Endothelial cell of umbilical vein (primary cell): ENCODE data around the gene PAPPA2. TPM values are rescaled to one million over a fixed set of nuclear protein-coding genes. Genes with fewer than 3 reads are reported as not detected.

ENCODE experiments used
- BruUV-seq: library from RNA; stranded (reverse); fragments of 400-500 nt; replicated peaks from 2 replicates; lab custom pipeline; 2021; lab: Mats Ljungman, UMichigan
- CTCF ChIA-PET: fragments of 300-600, 350-600 bp; sonication (Branson Sonifier 250); formaldehyde crosslinking; loops from one replicate; lab custom pipeline; 2021; ENCODE audit warnings: antibody characterized with exemption, inconsistent platforms; lab: Charles Lee
- POLR2A ChIA-PET: fragments of 300-600, 350-600 bp; sonication (Branson Sonifier 250); formaldehyde crosslinking; loops from one replicate; lab custom pipeline; 2021; ENCODE audit warnings: antibody characterized with exemption, inconsistent platforms; lab: Charles Lee
- DNase-seq: peaks from one replicate; pipeline ENCODE4 v3.0.0-alpha.2; 2011; ENCODE audit warnings: low read depth, low spot score
- FAIRE-seq: peaks from 2 replicates; lab custom pipeline; 2011; peaks lifted over from hg19 to GRCh38; lab: Jason Lieb, UNC
- H2AFZ ChIP-seq: 2 replicates; pipeline ENCODE4 v1.6.0; 2012; ENCODE audit warnings: low read depth, low read length, control low read depth, inconsistent platforms
- H3K27ac ChIP-seq: 2 replicates; pipeline ENCODE4 v1.5.1; 2011; ENCODE audit warnings: low read depth, mild to moderate bottlenecking, control low read depth, low read length, moderate library complexity; ENCODE audit not compliant: insufficient read depth
- H3K27me3 ChIP-seq, 2 experiments: 2 replicates each; pipeline versions ENCODE4 v1.6.0 to v1.6.1; 2011; ENCODE audit warnings: low read length in 2 of 2, mixed read lengths in 1 of 2; ENCODE audit not compliant: control insufficient read depth in 2 of 2, insufficient read depth in 2 of 2
- H3K36me3 ChIP-seq, 2 experiments: 2 replicates in 1 of 2; 3 replicates in 1 of 2; pipeline ENCODE4 v1.5.1; 2011; ENCODE audit warnings: low read length in 2 of 2, mild to moderate bottlenecking in 1 of 2, moderate library complexity in 1 of 2; ENCODE audit not compliant: control insufficient read depth in 2 of 2, insufficient read depth in 2 of 2; ENCODE audit errors: extremely low read depth in 1 of 2
- H3K4me1 ChIP-seq: 3 replicates; pipeline ENCODE4 v1.5.1; 2011; ENCODE audit warnings: mild to moderate bottlenecking, low read length; ENCODE audit not compliant: control insufficient read depth, insufficient read depth; ENCODE audit errors: extremely low read depth
- H3K4me2 ChIP-seq: 2 replicates; pipeline ENCODE4 v1.6.1; 2011; ENCODE audit warnings: low read length, control low read depth, mixed read lengths; ENCODE audit not compliant: insufficient read depth
- H3K4me3 ChIP-seq, 3 experiments: fragments of 200-600 bp in 1 of 3; sonication (generic), shearing (Covaris generic) in 1 of 3; replicated peaks in 1 of 3; 2 replicates each; pipeline ENCODE4 v1.5.1; 2011 to 2016; ENCODE audit warnings: control low read depth in 3 of 3, low read length in 3 of 3, mild to moderate bottlenecking in 2 of 3, inconsistent platforms in 1 of 3, low read depth in 1 of 3, moderate library complexity in 1 of 3; ENCODE audit not compliant: insufficient read depth in 1 of 3
- H3K79me2 ChIP-seq: 2 replicates; pipeline ENCODE4 v1.6.0; 2012; ENCODE audit warnings: low read length, inconsistent platforms; ENCODE audit not compliant: control insufficient read depth, insufficient read depth
- H3K9ac ChIP-seq: replicated peaks from 2 replicates; pipeline ENCODE3; 2011; ENCODE audit warnings: low read length, control low read depth; ENCODE audit not compliant: insufficient read depth; ENCODE audit errors: extremely low read depth
- H3K9me1 ChIP-seq: replicated peaks from 3 replicates; pipeline ENCODE4 v1.6.0; 2011; ENCODE audit warnings: mild to moderate bottlenecking, low read length; ENCODE audit not compliant: control insufficient read depth, insufficient read depth; ENCODE audit errors: extremely low read depth
- H3K9me3 ChIP-seq: replicated peaks from 2 replicates; pipeline ENCODE4 v1.5.1; 2012; ENCODE audit warnings: low read length, inconsistent platforms; ENCODE audit not compliant: control insufficient read depth, insufficient read depth
- H4K20me1 ChIP-seq: replicated peaks from 2 replicates; pipeline ENCODE3; 2011; ENCODE audit warnings: mild to moderate bottlenecking, low read length; ENCODE audit not compliant: control insufficient read depth, insufficient read depth; ENCODE audit errors: extremely low read depth
- CTCF ChIP-seq, 2 donors: IDR thresholded peaks; 1 replicate in 1 of 2; 2 replicates in 1 of 2; pipeline ENCODE4 v1.5.1; 2011; ENCODE audit warnings: low read length in 2 of 2, mild to moderate bottlenecking in 2 of 2, moderate library complexity in 2 of 2, control low read depth in 1 of 2, inconsistent platforms in 1 of 2, low read depth in 1 of 2; ENCODE audit not compliant: insufficient read depth in 1 of 2; ENCODE audit errors: extremely low read depth in 1 of 2
- EZH2 ChIP-seq: IDR thresholded peaks from 2 replicates; pipeline ENCODE4 v1.6.1; 2012; ENCODE audit warnings: borderline replicate concordance, low read depth, mild to moderate bottlenecking, moderate library complexity, low read length, inconsistent platforms; ENCODE audit not compliant: severe bottlenecking
- FOS ChIP-seq: IDR thresholded peaks from 2 replicates; pipeline ENCODE4 v1.6.1; 2011; ENCODE audit warnings: mild to moderate bottlenecking, low read length, moderate library complexity, borderline replicate concordance; ENCODE audit not compliant: insufficient read depth
- GATA2 ChIP-seq: IDR thresholded peaks from 2 replicates; pipeline ENCODE4 v1.7.0; 2011; ENCODE audit warnings: low read depth, mild to moderate bottlenecking, moderate library complexity, mixed read lengths, low read length; ENCODE audit not compliant: insufficient read length, insufficient read depth
- JUN ChIP-seq: IDR thresholded peaks from 2 replicates; pipeline ENCODE4 v1.6.1; 2011; ENCODE audit warnings: borderline replicate concordance, low read depth; ENCODE audit not compliant: insufficient read length, insufficient read depth
- MAX ChIP-seq: IDR thresholded peaks from 2 replicates; pipeline ENCODE4 v1.6.1; 2011; ENCODE audit not compliant: insufficient read depth, insufficient read length
- MYC ChIP-seq: IDR thresholded peaks from one replicate; pipeline ENCODE4 v1.6.1; 2011; ENCODE audit warnings: mild to moderate bottlenecking, low read depth, low read length
- POLR2A ChIP-seq: IDR thresholded peaks from 2 replicates; pipeline ENCODE4 v1.6.1; 2012; ENCODE audit warnings: low read depth, mild to moderate bottlenecking, control low read depth, low read length
- POLR2AphosphoS5 ChIP-seq: IDR thresholded peaks from 2 replicates; pipeline ENCODE4 v1.6.1; 2012; ENCODE audit warnings: low read depth, mild to moderate bottlenecking, control low read depth, low read length, moderate library complexity; ENCODE audit not compliant: insufficient read depth
- dilution Hi-C: fragments of 300-500 bp; cut with MboI; formaldehyde crosslinking; loops from one replicate; pipeline ENCODE4 v1.15.0; 2019; ENCODE audit warnings: low sequenced_read_pairs; ENCODE audit not compliant: extremely low pct_ligation_motif_present
- intact Hi-C: fragments of 100-400 bp; cut with micrococcal nuclease; formaldehyde crosslinking; loops from one replicate; pipeline ENCODE4 v1.10.0; 2022
- polyA plus RNA-seq, 4 experiments: library from polyadenylated mRNA; depleted of rRNA in 3 of 4; stranded (reverse) in 3 of 4; unstranded in 1 of 4; fragments of >200 nt; gene quantifications; 2 replicates each; pipeline versions ENCODE4 v1.2.1 to v1.2.3, GENCODE V29; 2011 to 2012; ENCODE audit warnings: missing spikeins in 1 of 4
- total RNA-seq: library from RNA; stranded (reverse); gene quantifications from 2 replicates; pipeline ENCODE4 v1.2.3, GENCODE V29; 2021

The PAPPA2 gene
- total and polyA plus RNA-seq, 2 donors (not counting 3 experiments of a cell fraction or from before 2014, with no cell fraction given), result not detected

GRCh38 chr1:176838276-176838995 is 375.5 kb downstream of the PAPPA2 start:
- H3K79me2 ChIP-seq, result no peaks in the 10 kb centered on the region
- no peak for TF ChIP-seq MAX
- no peak for TF ChIP-seq JUN
- no peak for TF ChIP-seq EZH2
- TF ChIP-seq POLR2AphosphoS5, result no peak
- TF ChIP-seq CTCF (IDR thresholded peaks at IDR 0.05; ENCODE audit: extremely low read depth in 1 of 2, insufficient read depth in 1 of 2, low read depth in 1 of 2, low read length in 2 of 2), result no peak
- TF ChIP-seq GATA2, result no peak
- TF ChIP-seq FOS, result no peak
- no peak for TF ChIP-seq MYC
- TF ChIP-seq POLR2A, result no peak
- H3K4me3 ChIP-seq, result no peak overlapping the region
- ChIA-PET CTCF (no interaction called here), POLR2A (no interaction called here)
- no peaks in the 10 kb centered on the region for H3K27me3 ChIP-seq
- H2AFZ ChIP-seq, result no peak overlapping the region
- H3K9me1 ChIP-seq, result no peaks in the 10 kb centered on the region
- no peak overlapping the region for H3K27ac ChIP-seq
- H3K4me2 ChIP-seq, result no peak overlapping the region
- no peaks in the 10 kb centered on the region for H3K9me3 ChIP-seq
- DNase-seq, result no peak
- intact Hi-C loops, result no loop called here
- BruUV-seq, result no TSS peak
- no peak overlapping the region for H3K9ac ChIP-seq
- H3K4me1 ChIP-seq, result no peaks in the 10 kb centered on the region
- no peaks in the 10 kb centered on the region for H4K20me1 ChIP-seq
- no peak for FAIRE-seq
- dilution Hi-C loops, result no loop called here
- no peaks in the 10 kb centered on the region for H3K36me3 ChIP-seq
